A673 (cell line): ENCODE results near the gene TM4SF5. TPM values are rescaled to one million over a fixed set of nuclear protein-coding genes. Genes with fewer than 3 reads are reported as not detected.

Experiments used
- BruUV-seq: library from RNA; stranded (reverse); fragments of 400-500 nt; replicated peaks from 2 replicates; lab custom pipeline; 2021; lab: Mats Ljungman, UMichigan
- CTCF ChIA-PET: fragments of 300-600 bp; sonication (Branson Sonifier 250); formaldehyde crosslinking; loops from one replicate; lab custom pipeline; 2022; ENCODE audit warnings: antibody characterized with exemption; lab: Charles Lee
- POLR2A ChIA-PET: fragments of 300-600 bp; sonication (Branson Sonifier 250); formaldehyde crosslinking; loops from one replicate; lab custom pipeline; 2022; ENCODE audit warnings: antibody characterized with exemption; ENCODE audit not compliant: low non-redundant PET; lab: Charles Lee
- DNase-seq: peaks from one replicate; pipeline ENCODE4 v3.0.0-alpha.2; 2015; ENCODE audit warnings: low spot score
- H3K27ac ChIP-seq: fragments of 200-600 bp; sonication (generic); 2 replicates; pipeline ENCODE4 v1.5.1; 2016; ENCODE audit warnings: mixed run types, low read depth, mild to moderate bottlenecking, mixed read lengths, antibody characterized with exemption, low read length; ENCODE audit not compliant: poor library complexity, severe bottlenecking
- H3K27me3 ChIP-seq: fragments of 200-600 bp; sonication (generic); replicated peaks from 2 replicates; pipeline ENCODE4 v1.6.1; 2017; ENCODE audit warnings: mixed run types, low read depth, mild to moderate bottlenecking, mixed read lengths, antibody characterized with exemption, low read length; ENCODE audit not compliant: insufficient read depth, poor library complexity
- H3K36me3 ChIP-seq: fragments of 200-600 bp; sonication (generic); 2 replicates; pipeline ENCODE4 v1.6.1; 2016; ENCODE audit warnings: mixed run types, mild to moderate bottlenecking, mixed read lengths, antibody characterized with exemption, low read length; ENCODE audit not compliant: insufficient read depth, poor library complexity, severe bottlenecking
- H3K4me1 ChIP-seq: fragments of 200-600 bp; sonication (generic); 2 replicates; pipeline ENCODE4 v1.6.1; 2017; ENCODE audit warnings: mixed run types, mild to moderate bottlenecking, mixed read lengths, antibody characterized with exemption, low read length; ENCODE audit not compliant: insufficient read depth, poor library complexity, severe bottlenecking
- H3K4me3 ChIP-seq: fragments of 200-600 bp; sonication (generic); 2 replicates; pipeline ENCODE4 v1.5.1; 2016; ENCODE audit warnings: low read depth, mixed run types, mild to moderate bottlenecking, mixed read lengths, low read length; ENCODE audit not compliant: poor library complexity, severe bottlenecking
- H3K9me3 ChIP-seq: fragments of 200-600 bp; sonication (generic); 2 replicates; pipeline ENCODE4 v1.6.1; 2016; ENCODE audit warnings: mixed run types, low read depth, mild to moderate bottlenecking, mixed read lengths, antibody characterized with exemption, low read length; ENCODE audit not compliant: poor library complexity, severe bottlenecking
- CTCF ChIP-seq: fragments of 300-800, 200-600 bp; sonication (generic); conservative IDR thresholded peaks from 2 replicates; pipeline ENCODE4 v1.5.1; 2017; ENCODE audit warnings: low read depth, mild to moderate bottlenecking, antibody characterized with exemption, low read length, moderate library complexity, mixed read lengths
- EZH2 ChIP-seq: fragments of 200-600 bp; sonication (generic); IDR thresholded peaks from 2 replicates; pipeline ENCODE4 v1.6.1; 2017; ENCODE audit warnings: borderline replicate concordance, low read depth, mild to moderate bottlenecking, mixed read lengths, antibody characterized with exemption, low read length; ENCODE audit not compliant: poor library complexity, severe bottlenecking
- intact Hi-C: fragments of 100-400 bp; cut with micrococcal nuclease; formaldehyde crosslinking; loops from one replicate; pipeline ENCODE4 v1.10.0; 2022; ENCODE audit not compliant: unreplicated experiment
- total RNA-seq: library from RNA; stranded (reverse); gene quantifications from 2 replicates; pipeline ENCODE4 v1.2.3, GENCODE V29; 2021

The TM4SF5 gene
- total RNA-seq, 1 experiment from 2014 or later: not detected

GRCh38 chr17:4790705-4791088 lies 19.0 kb downstream of the TM4SF5 start:
- peak overlapping the region; percentile 89 for H3K27ac ChIP-seq
- CTCF ChIA-PET: interaction anchor here (0.8 to 1.5 kb wide), 4 partner anchors 42 to 80 kb away, joined by 3 to 7 read pairs (median 4); partner anchors contain the start of genes ARRB2 and MED11
- intact Hi-C loops: no loop called here
- no TSS peak for BruUV-seq
- H3K4me1 ChIP-seq: peaks cover 31% of the 10 kb centered on the region
- H3K4me3 ChIP-seq: peak overlapping the region; percentile 84
- DNase-seq: no peak
- POLR2A ChIA-PET: interaction anchor here (0.6 to 0.9 kb wide), 2 partner anchors 81 to 82 kb away, joined by 3 to 4 read pairs; no protein-coding TSS in a partner anchor
- H3K9me3 ChIP-seq: no peaks in the 10 kb centered on the region
- no peaks in the 10 kb centered on the region for H3K27me3 ChIP-seq
- no peak for TF ChIP-seq EZH2
- no peak for TF ChIP-seq CTCF
- H3K36me3 ChIP-seq: no peaks in the 10 kb centered on the region

GRCh38 chr17:4795168-4795567 lies 23.5 kb downstream of the TM4SF5 start:
- no peak for DNase-seq
- Histone ChIP-seq H3K27me3 (no peaks in the 10 kb centered on the region), H3K4me1 (peaks cover 8% of the 10 kb centered on the region), H3K27ac (peak overlapping the region; percentile 86), H3K4me3 (no peak overlapping the region), H3K36me3 (peaks cover 17% of the 10 kb centered on the region), H3K9me3 (no peaks in the 10 kb centered on the region)
- TF ChIP-seq EZH2 (no peak), CTCF (no peak)
- intact Hi-C loops: no loop called here
- BruUV-seq: no TSS peak
- ChIA-PET POLR2A (no interaction called here), CTCF (no interaction called here)

- CTCF ChIA-PET: no interaction called here
- H3K27me3 ChIP-seq: no peaks in the 10 kb centered on the region
- peak overlapping the region; percentile 73 for H3K4me3 ChIP-seq
- peak overlapping the region; percentile 86 for H3K27ac ChIP-seq
- peaks cover 8% of the 10 kb centered on the region for H3K4me1 ChIP-seq
- no peaks in the 10 kb centered on the region for H3K9me3 ChIP-seq
- peaks cover 17% of the 10 kb centered on the region for H3K36me3 ChIP-seq
- TF ChIP-seq EZH2: no peak
- no peak for TF ChIP-seq CTCF
- BruUV-seq: no TSS peak
- peak; percentile 75 for DNase-seq
- POLR2A ChIA-PET: interaction anchor here (0.5 kb wide), 1 partner anchor 201 kb away, joined by 4 read pairs; the partner anchor contains the start of gene KIF1C
- intact Hi-C loops: no loop called here
Measured at GRCh38 chr17:4796552-4796920, 24.9 kb downstream of the TM4SF5 start.
